Brain microvascular endothelial cell (primary cell): ENCODE data around the gene ERLIN1.

Source experiments
- DNase-seq: peaks from one replicate; pipeline ENCODE4 v3.0.0-alpha.2; 2020
- H3K27ac ChIP-seq: fragments of 250-450 bp; sonication (Bioruptor Pico); 2 replicates; pipeline ENCODE4 v1.5.1; 2020; ENCODE audit warnings: mild to moderate bottlenecking, moderate library complexity
- H3K27me3 ChIP-seq: fragments of 250-450 bp; sonication (Bioruptor Pico); replicated peaks from 2 replicates; pipeline ENCODE4 v1.5.1; 2020; ENCODE audit warnings: mild to moderate bottlenecking
- H3K36me3 ChIP-seq: fragments of 250-450 bp; sonication (Bioruptor Pico); replicated peaks from 2 replicates; pipeline ENCODE4 v1.5.1; 2020; ENCODE audit warnings: mild to moderate bottlenecking
- H3K4me3 ChIP-seq: 2 replicates; pipeline ENCODE4 v1.5.1; 2011; ENCODE audit warnings: low read depth, mild to moderate bottlenecking, control low read depth, low read length, moderate library complexity
- in situ Hi-C: cut with HindIII; loops from 2 replicates; pipeline ENCODE4 v1.10.0; 2017; ENCODE audit warnings: low sequenced_read_pairs, low pct_ligation_motif_present
- TF ChIP-seq, protein P1 (sequence below): IDR thresholded peaks from 2 replicates; pipeline ENCODE4 v1.5.1; 2011; ENCODE audit warnings: low read depth, mild to moderate bottlenecking, moderate library complexity, low read length, control low read depth, inconsistent platforms; ENCODE audit errors: missing control alignments

Gene ERLIN1

GRCh38 chr10:100148353-100149211, 37.2 kb downstream of the ERLIN1 start:
- peak; percentile 9 for DNase-seq
- TF ChIP-seq, protein P1, sequence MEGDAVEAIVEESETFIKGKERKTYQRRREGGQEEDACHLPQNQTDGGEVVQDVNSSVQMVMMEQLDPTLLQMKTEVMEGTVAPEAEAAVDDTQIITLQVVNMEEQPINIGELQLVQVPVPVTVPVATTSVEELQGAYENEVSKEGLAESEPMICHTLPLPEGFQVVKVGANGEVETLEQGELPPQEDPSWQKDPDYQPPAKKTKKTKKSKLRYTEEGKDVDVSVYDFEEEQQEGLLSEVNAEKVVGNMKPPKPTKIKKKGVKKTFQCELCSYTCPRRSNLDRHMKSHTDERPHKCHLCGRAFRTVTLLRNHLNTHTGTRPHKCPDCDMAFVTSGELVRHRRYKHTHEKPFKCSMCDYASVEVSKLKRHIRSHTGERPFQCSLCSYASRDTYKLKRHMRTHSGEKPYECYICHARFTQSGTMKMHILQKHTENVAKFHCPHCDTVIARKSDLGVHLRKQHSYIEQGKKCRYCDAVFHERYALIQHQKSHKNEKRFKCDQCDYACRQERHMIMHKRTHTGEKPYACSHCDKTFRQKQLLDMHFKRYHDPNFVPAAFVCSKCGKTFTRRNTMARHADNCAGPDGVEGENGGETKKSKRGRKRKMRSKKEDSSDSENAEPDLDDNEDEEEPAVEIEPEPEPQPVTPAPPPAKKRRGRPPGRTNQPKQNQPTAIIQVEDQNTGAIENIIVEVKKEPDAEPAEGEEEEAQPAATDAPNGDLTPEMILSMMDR: no peak
- peaks cover 13% of the 10 kb centered on the region for H3K36me3 ChIP-seq
- in situ Hi-C loops: no loop called here
- no peak overlapping the region for H3K27ac ChIP-seq
- no peaks in the 10 kb centered on the region for H3K27me3 ChIP-seq
- H3K4me3 ChIP-seq: no peak overlapping the region

- TF ChIP-seq, protein P1: no peak
- DNase-seq: no peak
- H3K27me3 ChIP-seq: no peaks in the 10 kb centered on the region
- H3K4me3 ChIP-seq: no peak overlapping the region
- in situ Hi-C loops: no loop called here
- H3K36me3 ChIP-seq: peaks cover 8% of the 10 kb centered on the region
- H3K27ac ChIP-seq: no peak overlapping the region
These were observed 38.8 kb downstream of the ERLIN1 start for GRCh38 chr10:100146875-100147650.

DNA sequence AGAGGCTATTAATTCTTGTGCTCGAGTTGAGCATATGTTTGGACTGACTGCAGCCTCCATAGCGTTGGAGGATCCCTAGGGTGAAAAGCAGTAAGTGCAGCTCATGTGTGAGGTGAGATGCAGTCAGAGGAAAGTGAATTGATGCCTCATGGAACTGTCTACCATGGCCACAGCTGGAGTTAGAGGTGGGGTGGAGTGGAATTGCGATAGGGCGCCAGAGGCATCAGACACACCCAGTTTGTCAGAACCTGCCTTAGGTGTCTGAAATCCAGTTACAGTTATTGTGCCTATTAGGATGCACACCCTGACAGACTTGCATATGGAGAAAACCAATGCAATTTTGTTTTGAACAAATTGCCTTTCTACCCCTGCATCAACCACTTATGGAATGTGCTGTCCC, 39.4 kb downstream of the ERLIN1 start:
- Histone ChIP-seq H3K36me3 (peaks cover 3% of the 10 kb centered on the region), H3K4me3 (no peak overlapping the region), H3K27ac (no peak overlapping the region), H3K27me3 (peaks cover 2% of the 10 kb centered on the region)
- TF ChIP-seq, protein P1: no peak
- DNase-seq: no peak
- in situ Hi-C loops: no loop called here

DNA sequence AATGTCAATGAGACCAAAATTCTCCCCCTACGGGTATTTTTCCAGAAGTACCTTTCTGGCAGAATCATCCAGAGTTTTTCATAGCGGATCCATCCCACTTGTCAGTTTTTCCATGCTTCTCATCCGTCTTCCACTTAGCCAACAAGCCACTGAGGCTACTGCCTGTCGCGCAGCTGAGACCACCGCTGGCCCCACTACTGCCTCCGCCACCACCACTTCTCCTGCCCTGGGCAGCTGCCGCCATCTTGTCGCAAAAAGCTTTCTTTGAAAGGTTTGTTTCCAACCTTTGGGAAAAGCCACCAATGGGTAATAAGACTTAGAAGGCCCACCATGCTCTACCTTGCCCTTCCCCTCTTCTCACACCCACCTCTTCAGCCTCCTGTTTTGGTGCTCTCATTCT, 42.1 kb downstream of the ERLIN1 start:
- Histone ChIP-seq H3K27ac (no peak overlapping the region), H3K4me3 (no peak overlapping the region), H3K27me3 (peaks cover 2% of the 10 kb centered on the region), H3K36me3 (no peaks in the 10 kb centered on the region)
- in situ Hi-C loops: no loop called here
- no peak for DNase-seq
- TF ChIP-seq, protein P1: no peak

DNA sequence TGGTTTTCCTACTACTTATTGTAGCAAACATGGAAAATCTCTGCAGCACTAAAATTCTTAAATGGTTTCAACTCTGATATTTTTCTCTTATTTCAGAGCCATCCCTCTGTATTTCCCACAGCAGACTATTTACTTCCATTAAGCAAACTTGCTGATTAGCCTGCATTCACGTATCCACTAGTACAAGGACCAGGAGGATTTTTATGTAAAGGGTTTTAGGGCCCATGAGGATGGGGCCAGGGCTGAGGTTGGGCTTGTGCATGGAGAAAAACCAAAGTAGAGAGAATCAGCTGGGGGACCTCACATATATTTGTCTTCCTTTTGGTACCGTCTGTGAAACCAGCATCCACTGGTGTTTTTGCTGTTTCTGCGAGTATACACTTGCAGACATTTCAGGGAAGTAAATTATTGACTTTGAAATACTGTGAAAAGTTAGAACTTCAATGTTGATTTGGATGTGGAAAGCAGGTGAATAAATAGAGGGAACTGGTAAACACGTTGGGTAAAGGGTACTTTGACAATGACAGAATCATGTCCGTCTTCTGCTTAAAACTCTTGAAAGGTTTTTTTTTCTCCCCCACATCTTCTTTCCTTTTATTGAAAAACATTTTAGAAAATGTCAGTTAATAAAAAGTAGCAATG, 44.3 kb downstream of the ERLIN1 start:
- Histone ChIP-seq H3K27me3 (peaks cover 2% of the 10 kb centered on the region), H3K27ac (no peak overlapping the region), H3K36me3 (no peaks in the 10 kb centered on the region), H3K4me3 (no peak overlapping the region)
- TF ChIP-seq, protein P1: no peak
- in situ Hi-C loops: no loop called here
- no peak for DNase-seq
